Thymus (tissue), 11 donors: ENCODE results near the gene NOS1AP. TPM values are rescaled to one million over a fixed set of nuclear protein-coding genes. Genes with fewer than 3 reads are reported as not detected.

Experiments
- DNase-seq, 9 donors: peaks; one replicate each; pipeline ENCODE4 v3.0.0-alpha.2; 2013; ENCODE audit warnings: low spot score in 9 of 9, low read depth in 6 of 9, missing footprints in 1 of 9
- H3K27ac ChIP-seq, 2 donors: one replicate each; pipeline ENCODE4 v1.5.1; 2013; ENCODE audit warnings: control low read depth in 1 of 2, low read depth in 1 of 2, low read length in 1 of 2, mild to moderate bottlenecking in 1 of 2, moderate library complexity in 1 of 2
- H3K27me3 ChIP-seq, 2 donors: one replicate each; pipeline ENCODE4 v1.5.1; 2013; ENCODE audit warnings: low read length in 1 of 2; ENCODE audit not compliant: control insufficient read depth in 2 of 2, insufficient read depth in 1 of 2
- H3K36me3 ChIP-seq, 2 donors: one replicate each; pipeline ENCODE4 v1.5.1; 2013; ENCODE audit warnings: low read length in 1 of 2, mild to moderate bottlenecking in 1 of 2, moderate library complexity in 1 of 2; ENCODE audit not compliant: control insufficient read depth in 2 of 2, insufficient read depth in 2 of 2
- H3K4me1 ChIP-seq, 2 donors: one replicate each; pipeline ENCODE4 v1.5.1; 2013; ENCODE audit warnings: low read length in 2 of 2; ENCODE audit not compliant: control insufficient read depth in 2 of 2, insufficient read depth in 2 of 2
- H3K4me3 ChIP-seq, 2 donors: one replicate each; pipeline ENCODE4 v1.5.1; 2013; ENCODE audit warnings: low read length in 2 of 2, control low read depth in 1 of 2, mild to moderate bottlenecking in 1 of 2
- H3K9me3 ChIP-seq, 2 donors: one replicate each; pipeline ENCODE4 v1.5.1; 2013; ENCODE audit warnings: low read length in 1 of 2, mild to moderate bottlenecking in 1 of 2; ENCODE audit not compliant: control insufficient read depth in 2 of 2, insufficient read depth in 1 of 2
- WGBS: extraction: QIAGEN DNeasy Blood & Tissue Kit; methylation state at CpG from one replicate; pipeline ENCODE4 v1.1.7; 2013; 5-methylcytosine and 5-hydroxymethylcytosine counted together
- polyA plus RNA-seq: library from polyadenylated mRNA; stranded (reverse); fragments of 200-250 nt; gene quantifications from one replicate; pipeline ENCODE4 v1.2.3, GENCODE V29; 2013
- total RNA-seq: library from RNA; stranded (reverse); fragments of 120-200 nt; gene quantifications from one replicate; pipeline ENCODE4 v1.2.4, GENCODE V29; 2013
- donor health status: healthy.

Gene NOS1AP
- total and polyA plus RNA-seq, 2 donors, result 0.05 to 0.30 TPM

GRCh38 chr1:162111572-162111971 lies 42.1 kb downstream of the NOS1AP start:
- no peak for DNase-seq
- Histone ChIP-seq H3K27ac (no peak overlapping the region), H3K4me1 (no peaks in the 10 kb centered on the region), H3K36me3 (no peaks in the 10 kb centered on the region), H3K27me3 (no peaks in the 10 kb centered on the region), H3K4me3 (no peak overlapping the region), H3K9me3 (no peaks in the 10 kb centered on the region)
- WGBS, result 96% methylated on average over 4 of the region's 4 CpGs

- Histone ChIP-seq H3K4me1 (no peaks in the 10 kb centered on the region), H3K4me3 (no peak overlapping the region), H3K9me3 (no peaks in the 10 kb centered on the region), H3K36me3 (no peaks in the 10 kb centered on the region), H3K27ac (no peak overlapping the region), H3K27me3 (no peaks in the 10 kb centered on the region)
- 63% methylated on average over 6 of the region's 6 CpGs for WGBS
- no peak for DNase-seq
Observed at GRCh38 chr1:162113419-162113818, 43.9 kb downstream of the NOS1AP start.

- WGBS, result 93% methylated on average over 3 of the region's 3 CpGs
- Histone ChIP-seq H3K9me3 (no peaks in the 10 kb centered on the region), H3K4me3 (no peak overlapping the region), H3K36me3 (no peaks in the 10 kb centered on the region), H3K4me1 (no peaks in the 10 kb centered on the region), H3K27ac (no peak overlapping the region), H3K27me3 (no peaks in the 10 kb centered on the region)
- no peak for DNase-seq
Observed at GRCh38 chr1:162117039-162117774, 47.7 kb downstream of the NOS1AP start.

GRCh38 chr1:162118063-162118462 lies 48.6 kb downstream of the NOS1AP start:
- H3K27me3 ChIP-seq, result no peaks in the 10 kb centered on the region
- no peaks in the 10 kb centered on the region for H3K4me1 ChIP-seq
- no peak overlapping the region for H3K4me3 ChIP-seq
- no peak overlapping the region for H3K27ac ChIP-seq
- H3K9me3 ChIP-seq, result no peaks in the 10 kb centered on the region
- WGBS, result 91% methylated on average over 9 of the region's 9 CpGs
- H3K36me3 ChIP-seq, result no peaks in the 10 kb centered on the region
- DNase-seq, result no peak

GRCh38 chr1:162128693-162129356 lies 59.3 kb downstream of the NOS1AP start:
- Histone ChIP-seq H3K4me1 (no peaks in the 10 kb centered on the region), H3K27me3 (no peaks in the 10 kb centered on the region), H3K4me3 (no peak overlapping the region), H3K27ac (no peak overlapping the region), H3K9me3 (no peaks in the 10 kb centered on the region), H3K36me3 (no peaks in the 10 kb centered on the region)
- DNase-seq, result no peak
- WGBS, result 84% methylated on average over 6 of the region's 6 CpGs

- Histone ChIP-seq H3K27ac (no peak overlapping the region), H3K36me3 (no peaks in the 10 kb centered on the region), H3K27me3 (no peaks in the 10 kb centered on the region), H3K4me3 (no peak overlapping the region), H3K4me1 (no peaks in the 10 kb centered on the region), H3K9me3 (no peaks in the 10 kb centered on the region)
- WGBS, result 76% methylated on average over 2 of the region's 2 CpGs
- no peak for DNase-seq
Observed at GRCh38 chr1:162130308-162130707, 60.8 kb downstream of the NOS1AP start.

GRCh38 chr1:162131400-162132321 lies 62.2 kb downstream of the NOS1AP start:
- Histone ChIP-seq H3K4me3 (no peak overlapping the region), H3K36me3 (no peaks in the 10 kb centered on the region), H3K9me3 (no peaks in the 10 kb centered on the region), H3K4me1 (no peaks in the 10 kb centered on the region), H3K27me3 (no peaks in the 10 kb centered on the region), H3K27ac (no peak overlapping the region)
- DNase-seq, result no peak
- WGBS, result 84% methylated on average over 4 of the region's 4 CpGs

GRCh38 chr1:162133566-162133965 lies 64.1 kb downstream of the NOS1AP start:
- H3K27ac ChIP-seq, result no peak overlapping the region
- H3K4me1 ChIP-seq, result no peaks in the 10 kb centered on the region
- H3K9me3 ChIP-seq, result no peaks in the 10 kb centered on the region
- H3K4me3 ChIP-seq, result no peak overlapping the region
- no peak for DNase-seq
- H3K36me3 ChIP-seq, result no peaks in the 10 kb centered on the region
- 72% methylated on average over 2 of the region's 2 CpGs for WGBS
- no peaks in the 10 kb centered on the region for H3K27me3 ChIP-seq

GRCh38 chr1:162134646-162135045 lies 65.2 kb downstream of the NOS1AP start:
- WGBS, result 92% methylated on average over 2 of the region's 2 CpGs
- Histone ChIP-seq H3K4me3 (no peak overlapping the region), H3K36me3 (no peaks in the 10 kb centered on the region), H3K27ac (no peak overlapping the region), H3K27me3 (no peaks in the 10 kb centered on the region), H3K4me1 (no peaks in the 10 kb centered on the region), H3K9me3 (no peaks in the 10 kb centered on the region)
- DNase-seq, result no peak
